ENCODE measurements around the gene SPRR4. TPM values are rescaled to one million over a fixed set of nuclear protein-coding genes. Genes with fewer than 3 reads are reported as not detected.

SPRR4 gene
- total and polyA plus RNA-seq, 11 donors = not detected

- no peak overlapping the region for H3K4me3 ChIP-seq
- no peak for ATAC-seq
- no peak for DNase-seq
Measured at GRCh38 chr1:152932170-152932811, 38.2 kb upstream of the SPRR4 start.

GRCh38 chr1:152933196-152933595 is 37.3 kb upstream of the SPRR4 start:
- TF ChIP-seq POLR2A (IDR thresholded peaks at IDR 0.05) (no peak), CTCF (IDR thresholded peaks at IDR 0.05) (no peak)
- DNase-seq = no peak
- no peak for ATAC-seq
- no peaks in the 10 kb centered on the region for H3K9me3 ChIP-seq
- H3K4me1 ChIP-seq = no peaks in the 10 kb centered on the region
- intact Hi-C loops (cut with DNase I) = no loop called here
- H3K27me3 ChIP-seq = no peaks in the 10 kb centered on the region
- WGBS, 4 donors = 60 to 76% (median 70%) methylated on average over 2 of the region's 2 CpGs
- H3K4me3 ChIP-seq = no peak overlapping the region
- no peak overlapping the region for H3K27ac ChIP-seq
- H3K36me3 ChIP-seq = no peaks in the 10 kb centered on the region

More at GRCh38 chr1:152932170-152932811, 38.2 kb upstream of the SPRR4 start:
- no peak overlapping the region for H3K27ac ChIP-seq
- intact Hi-C loops (cut with DNase I) = no loop called here
- H3K9me3 ChIP-seq = no peaks in the 10 kb centered on the region
- H3K4me1 ChIP-seq = no peaks in the 10 kb centered on the region
- H3K36me3 ChIP-seq = no peaks in the 10 kb centered on the region
- WGBS, 4 donors = 58 to 68% (median 62%) methylated on average over 4 of the region's 4 CpGs
- TF ChIP-seq CTCF (IDR thresholded peaks at IDR 0.05) (no peak), POLR2A (IDR thresholded peaks at IDR 0.05) (no peak)
- no peaks in the 10 kb centered on the region for H3K27me3 ChIP-seq

GRCh38 chr1:152940614-152941013 is 29.8 kb upstream of the SPRR4 start:
- H3K4me1 ChIP-seq = no peaks in the 10 kb centered on the region
- TF ChIP-seq CTCF (IDR thresholded peaks at IDR 0.05) = no peak
- no peak for TF ChIP-seq POLR2A (IDR thresholded peaks at IDR 0.05)
- H3K36me3 ChIP-seq = no peaks in the 10 kb centered on the region
- DNase-seq = no peak
- no peak overlapping the region for H3K27ac ChIP-seq
- no peaks in the 10 kb centered on the region for H3K27me3 ChIP-seq
- H3K4me3 ChIP-seq = no peak overlapping the region
- intact Hi-C loops (cut with DNase I) = no loop called here
- no peaks in the 10 kb centered on the region for H3K9me3 ChIP-seq
- ATAC-seq = no peak
- 75 to 86% (median 84%) methylated on average over 1 of the region's 1 CpG for WGBS, 4 donors

- intact Hi-C loops (cut with DNase I) = no loop called here
- 47 to 63% (median 60%) methylated on average over 8 of the region's 8 CpGs for WGBS, 4 donors
Measured at GRCh38 chr1:152941037-152941711, 29.3 kb upstream of the SPRR4 start.

More at GRCh38 chr1:152941037-152941711, 29.3 kb upstream of the SPRR4 start:
- H3K27me3 ChIP-seq = no peaks in the 10 kb centered on the region
- H3K36me3 ChIP-seq = no peaks in the 10 kb centered on the region
- no peak for DNase-seq
- TF ChIP-seq CTCF (IDR thresholded peaks at IDR 0.05) (no peak), POLR2A (IDR thresholded peaks at IDR 0.05) (no peak)
- H3K9me3 ChIP-seq = no peaks in the 10 kb centered on the region
- H3K4me3 ChIP-seq = no peak overlapping the region
- no peaks in the 10 kb centered on the region for H3K4me1 ChIP-seq
- no peak for ATAC-seq
- no peak overlapping the region for H3K27ac ChIP-seq
